Uterus (tissue), 2 donors: ENCODE results near the gene FAM110A.

Source experiments
- CTCF ChIP-seq, 4 experiments: fragments of 200-600 bp in 2 of 4; fragments of 450-650 bp in 2 of 4; sonication (generic) in 2 of 4; IDR thresholded peaks; one replicate each; pipeline ENCODE4 v1.5.1; 2016 to 2019; ENCODE audit warnings: antibody characterized with exemption in 4 of 4, mild to moderate bottlenecking in 2 of 4, moderate library complexity in 1 of 4
- POLR2A ChIP-seq, 2 donors: fragments of 450-650 bp; IDR thresholded peaks; one replicate each; pipeline ENCODE4 v1.6.1; 2016; ENCODE audit warnings: antibody characterized with exemption in 2 of 2, mild to moderate bottlenecking in 1 of 2, moderate library complexity in 1 of 2

DNA sequence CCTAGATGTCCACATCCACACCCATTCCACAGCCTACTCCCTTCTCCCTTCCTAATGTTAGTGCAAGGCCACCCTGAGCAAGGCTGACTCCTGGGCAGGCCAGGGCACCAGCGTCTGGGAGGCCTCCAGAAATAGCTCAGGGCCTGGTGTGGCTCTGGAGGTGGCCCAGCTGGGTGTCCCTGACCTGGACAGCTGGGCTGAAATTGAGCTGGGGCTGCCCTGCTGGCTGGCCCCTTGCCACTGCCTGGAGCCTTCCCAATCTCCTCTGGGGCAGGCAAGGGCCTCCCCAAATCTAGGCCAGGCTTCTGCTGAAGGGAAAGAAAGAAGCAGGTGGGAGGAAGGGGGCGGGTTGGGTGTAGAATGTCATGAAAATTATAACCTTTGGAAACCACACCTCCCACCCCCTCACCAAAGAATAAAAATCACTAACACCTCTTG is 2.1 kb downstream of the FAM110A start:
- TF ChIP-seq CTCF (IDR thresholded peaks at IDR 0.05) (no peak), POLR2A (IDR thresholded peaks at IDR 0.05) (no peak)
